GM03348 (cell line): ENCODE data around the gene INSC.

Experiments used
- DNase-seq: peaks from one replicate; pipeline ENCODE4 v3.0.0; 2012; ENCODE audit warnings: low spot score

The INSC gene

GRCh38 chr11:15291885-15292284 is 177.2 kb downstream of the INSC start:
- DNase-seq, result no peak

DNA sequence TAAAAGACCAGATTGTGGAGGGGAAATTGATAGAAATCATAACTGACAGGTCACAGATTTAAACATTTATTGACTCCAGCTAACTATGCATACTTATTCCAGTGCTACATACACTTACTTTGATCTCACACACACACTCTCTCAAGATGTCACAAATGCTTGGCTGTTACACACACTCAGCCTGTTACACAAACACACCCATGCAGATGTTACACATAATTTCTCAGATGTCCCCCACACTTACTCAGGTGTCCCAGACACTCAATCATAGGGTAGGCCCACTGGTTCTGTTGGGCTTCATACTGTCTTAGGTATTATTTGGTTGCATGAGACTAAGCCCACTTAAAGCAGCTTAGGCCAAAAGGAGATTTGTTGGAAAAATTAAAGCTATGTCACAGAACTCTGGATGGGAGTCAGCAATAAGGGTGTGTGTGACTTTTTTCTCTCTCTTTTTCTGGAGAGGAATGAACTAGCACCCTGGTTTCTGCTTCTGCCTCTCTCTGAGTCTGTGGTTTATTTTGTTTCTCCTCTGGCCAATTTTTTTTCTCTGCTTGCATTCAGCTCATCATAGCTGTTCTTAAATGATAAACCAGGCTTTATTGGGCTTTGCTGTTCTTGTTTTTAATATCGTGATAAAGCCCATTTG is 179.4 kb downstream of the INSC start:
- DNase-seq, result no peak

GRCh38 chr11:15295695-15296094 is 181.0 kb downstream of the INSC start:
- no peak for DNase-seq
